B cell (primary cell): ENCODE measurements around the gene TGFBI. TPM values are rescaled to one million over a fixed set of nuclear protein-coding genes. Genes with fewer than 3 reads are reported as not detected.

ENCODE experiments used
- ATAC-seq: fragments of 200-7000 bp; cut with Tn5 transposase; one replicate; pipeline ENCODE4 v1.10.0; 2021; ENCODE audit warnings: low read depth, mild to moderate bottlenecking, moderate number of reproducible peaks, moderate library complexity
- CTCF ChIA-PET: fragments of 350-600 bp; sonication (Branson Sonifier 250); formaldehyde crosslinking; loops from one replicate; lab custom pipeline; 2021; ENCODE audit warnings: antibody characterized with exemption, inconsistent platforms; lab: Charles Lee
- POLR2A ChIA-PET: fragments of 350-600 bp; sonication (Branson Sonifier 250); formaldehyde crosslinking; loops from one replicate; lab custom pipeline; 2021; ENCODE audit warnings: antibody characterized with exemption; lab: Charles Lee
- DNase-seq: peaks from one replicate; pipeline ENCODE4 v3.0.0; 2013
- H2AFZ ChIP-seq: 2 replicates; pipeline ENCODE4 v1.6.1; 2012; ENCODE audit warnings: mild to moderate bottlenecking, low read depth, low read length; ENCODE audit not compliant: insufficient read depth, poor library complexity, severe bottlenecking
- H3K27ac ChIP-seq, 2 donors: 1 replicate in 1 of 2; 2 replicates in 1 of 2; pipeline ENCODE4 v1.5.1; 2012 to 2013; ENCODE audit warnings: low read length in 2 of 2, mild to moderate bottlenecking in 2 of 2, moderate library complexity in 1 of 2
- H3K27me3 ChIP-seq, 4 experiments: fragments of 200-600 bp in 1 of 4; sonication (generic) in 1 of 4; replicated peaks in 1 of 4; 1 replicate in 2 of 4; 2 replicates in 2 of 4; pipeline versions ENCODE4 v1.6.1 to v1.7.0; 2013 to 2016; ENCODE audit warnings: low read length in 3 of 4, mild to moderate bottlenecking in 2 of 4, mixed read lengths in 1 of 4, moderate library complexity in 1 of 4; ENCODE audit not compliant: insufficient read depth in 4 of 4, control insufficient read depth in 3 of 4; ENCODE audit errors: control extremely low read depth in 1 of 4
- H3K36me3 ChIP-seq, 2 experiments: replicated peaks in 1 of 2; 1 replicate in 1 of 2; 2 replicates in 1 of 2; pipeline versions ENCODE4 v1.6.1 to v1.7.1; 2013; ENCODE audit warnings: low read length in 1 of 2; ENCODE audit not compliant: insufficient read depth in 2 of 2, control insufficient read depth in 1 of 2; ENCODE audit errors: control extremely low read depth in 1 of 2, extremely low read depth in 1 of 2
- H3K4me1 ChIP-seq, 2 donors: fragments of 200-600 bp in 1 of 2; sonication (generic) in 1 of 2; 1 replicate in 1 of 2; 2 replicates in 1 of 2; pipeline versions ENCODE4 v1.5.1 to v1.6.1; 2013 to 2017; ENCODE audit warnings: low read length in 2 of 2; ENCODE audit not compliant: control insufficient read depth in 2 of 2, insufficient read depth in 2 of 2
- H3K4me2 ChIP-seq: replicated peaks from 2 replicates; pipeline ENCODE3; 2012; ENCODE audit warnings: mild to moderate bottlenecking, low read depth, low read length; ENCODE audit not compliant: poor library complexity, severe bottlenecking
- H3K4me3 ChIP-seq, 5 experiments: fragments of 200-600 bp in 1 of 5; sonication (generic) in 1 of 5; 1 replicate in 3 of 5; 2 replicates in 2 of 5; pipeline versions ENCODE4 v1.5.1 to v1.7.0; 2011 to 2016; ENCODE audit warnings: low read length in 4 of 5, mild to moderate bottlenecking in 4 of 5, low read depth in 2 of 5, control low read depth in 1 of 5, moderate library complexity in 1 of 5; ENCODE audit not compliant: insufficient read depth in 1 of 5; ENCODE audit errors: control extremely low read depth in 1 of 5, extremely low read depth in 1 of 5
- H3K79me2 ChIP-seq: fragments of 200-600 bp; sonication (generic); one replicate; pipeline ENCODE4 v1.6.0; 2016; ENCODE audit warnings: low read length; ENCODE audit not compliant: control insufficient read depth, insufficient read depth
- H3K9ac ChIP-seq: fragments of 200-600 bp; sonication (generic); 2 replicates; pipeline ENCODE4 v1.6.1; 2017; ENCODE audit warnings: mild to moderate bottlenecking, low read length, moderate library complexity
- H3K9me3 ChIP-seq, 3 donors: one replicate each; pipeline versions ENCODE4 v1.6.1 to v1.7.1; 2013; ENCODE audit warnings: low read length in 2 of 3; ENCODE audit not compliant: control insufficient read depth in 2 of 3, insufficient read depth in 1 of 3; ENCODE audit errors: control extremely low read depth in 1 of 3
- H4K20me1 ChIP-seq: 2 replicates; pipeline ENCODE4 v1.6.0; 2012; ENCODE audit warnings: mild to moderate bottlenecking, low read length; ENCODE audit not compliant: insufficient read depth, control insufficient read depth, poor library complexity, severe bottlenecking
- H3K27ac Mint-ChIP-seq: one replicate; pipeline ENCODE4 v1.8.0; 2021; ENCODE audit warnings: mixed read lengths
- H3K27me3 Mint-ChIP-seq: one replicate; pipeline ENCODE4 v1.8.0; 2021; ENCODE audit warnings: mixed read lengths
- H3K4me1 Mint-ChIP-seq: one replicate; pipeline ENCODE4 v1.8.0; 2021; ENCODE audit warnings: mixed read lengths
- H3K4me3 Mint-ChIP-seq: one replicate; pipeline ENCODE4 v1.8.0; 2021; ENCODE audit warnings: mixed read lengths
- H3K9me3 Mint-ChIP-seq: one replicate; pipeline ENCODE4 v1.8.0; 2022; ENCODE audit warnings: mixed read lengths; ENCODE audit not compliant: insufficient read depth
- EZH2 ChIP-seq: IDR thresholded peaks from 2 replicates; pipeline ENCODE4 v1.6.1; 2012; ENCODE audit warnings: borderline replicate concordance, low read depth, mild to moderate bottlenecking, moderate library complexity, low read length; ENCODE audit not compliant: insufficient read depth, poor library complexity, severe bottlenecking
- WGBS: methylation state at CpG from one replicate; pipeline ENCODE4 v1.1.5; 2013; ENCODE audit warnings: missing lambda C conversion rate; ENCODE audit not compliant: insufficient coverage; 5-methylcytosine and 5-hydroxymethylcytosine counted together
- intact Hi-C: fragments of 100-400 bp; cut with micrococcal nuclease; formaldehyde crosslinking; loops from one replicate; pipeline ENCODE4 v1.10.0; 2022
- polyA plus RNA-seq: library from polyadenylated mRNA; depleted of rRNA; stranded (reverse); fragments of >200 nt; gene quantifications from 2 replicates; pipeline ENCODE4 v1.2.3, GENCODE V29; 2012
- total RNA-seq, 2 donors: library from RNA; stranded (reverse); fragments of 120-200 nt in 1 of 2; gene quantifications; 1 replicate in 1 of 2; 2 replicates in 1 of 2; pipeline versions ENCODE4 v1.2.3 to v1.2.4, GENCODE V29; 2013 to 2022
- TF ChIP-seq, protein P1 (sequence below): fragments of 200-600 bp; IDR thresholded peaks from one replicate; pipeline ENCODE4 v1.8.0; 2022; ENCODE audit warnings: antibody characterized with exemption, mild to moderate bottlenecking

The TGFBI gene
- total and polyA plus RNA-seq, 2 donors (not counting 1 experiment from before 2014, with no cell fraction given), result 3.7 to 4.5 TPM

DNA sequence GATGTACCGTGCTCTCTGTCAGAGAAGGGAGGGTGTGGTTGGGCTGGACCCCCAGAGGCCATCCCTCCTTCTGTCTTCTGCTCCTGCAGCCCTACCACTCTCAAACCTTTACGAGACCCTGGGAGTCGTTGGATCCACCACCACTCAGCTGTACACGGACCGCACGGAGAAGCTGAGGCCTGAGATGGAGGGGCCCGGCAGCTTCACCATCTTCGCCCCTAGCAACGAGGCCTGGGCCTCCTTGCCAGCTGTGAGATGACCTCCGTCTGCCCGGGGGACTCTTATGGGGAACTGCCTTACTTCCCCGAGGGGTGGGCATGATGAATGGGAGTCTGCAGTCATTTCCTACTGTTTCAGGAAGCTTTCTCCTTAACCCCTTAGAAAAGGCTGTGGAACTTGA is 17.5 kb downstream of the TGFBI start:
- TF ChIP-seq EZH2, result no peak
- TF ChIP-seq, protein P1, sequence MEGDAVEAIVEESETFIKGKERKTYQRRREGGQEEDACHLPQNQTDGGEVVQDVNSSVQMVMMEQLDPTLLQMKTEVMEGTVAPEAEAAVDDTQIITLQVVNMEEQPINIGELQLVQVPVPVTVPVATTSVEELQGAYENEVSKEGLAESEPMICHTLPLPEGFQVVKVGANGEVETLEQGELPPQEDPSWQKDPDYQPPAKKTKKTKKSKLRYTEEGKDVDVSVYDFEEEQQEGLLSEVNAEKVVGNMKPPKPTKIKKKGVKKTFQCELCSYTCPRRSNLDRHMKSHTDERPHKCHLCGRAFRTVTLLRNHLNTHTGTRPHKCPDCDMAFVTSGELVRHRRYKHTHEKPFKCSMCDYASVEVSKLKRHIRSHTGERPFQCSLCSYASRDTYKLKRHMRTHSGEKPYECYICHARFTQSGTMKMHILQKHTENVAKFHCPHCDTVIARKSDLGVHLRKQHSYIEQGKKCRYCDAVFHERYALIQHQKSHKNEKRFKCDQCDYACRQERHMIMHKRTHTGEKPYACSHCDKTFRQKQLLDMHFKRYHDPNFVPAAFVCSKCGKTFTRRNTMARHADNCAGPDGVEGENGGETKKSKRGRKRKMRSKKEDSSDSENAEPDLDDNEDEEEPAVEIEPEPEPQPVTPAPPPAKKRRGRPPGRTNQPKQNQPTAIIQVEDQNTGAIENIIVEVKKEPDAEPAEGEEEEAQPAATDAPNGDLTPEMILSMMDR, result no peak
- CTCF ChIA-PET, result no interaction called here
- H3K9me3 Mint-ChIP-seq, result no peaks in the 10 kb centered on the region
- H3K36me3 ChIP-seq, result no peaks in the 10 kb centered on the region
- no peak overlapping the region for H3K4me3 ChIP-seq
- POLR2A ChIA-PET, result no interaction called here
- no peak overlapping the region for H2AFZ ChIP-seq
- no peak overlapping the region for H3K4me3 Mint-ChIP-seq
- 87% methylated on average over 9 of the region's 12 CpGs for WGBS
- H3K9ac ChIP-seq, result no peak overlapping the region
- H3K27me3 ChIP-seq, result no peaks in the 10 kb centered on the region
- no peaks in the 10 kb centered on the region for H3K4me1 Mint-ChIP-seq
- no peaks in the 10 kb centered on the region for H4K20me1 ChIP-seq
- H3K27ac ChIP-seq, result no peak overlapping the region
- ATAC-seq, result no peak
- no peak for DNase-seq
- no peaks in the 10 kb centered on the region for H3K4me1 ChIP-seq
- no peak overlapping the region for H3K4me2 ChIP-seq
- H3K27ac Mint-ChIP-seq, result no peak overlapping the region
- H3K79me2 ChIP-seq, result no peaks in the 10 kb centered on the region
- intact Hi-C loops, result no loop called here
- H3K27me3 Mint-ChIP-seq, result peaks cover 3% of the 10 kb centered on the region
- H3K9me3 ChIP-seq, result no peaks in the 10 kb centered on the region

DNA sequence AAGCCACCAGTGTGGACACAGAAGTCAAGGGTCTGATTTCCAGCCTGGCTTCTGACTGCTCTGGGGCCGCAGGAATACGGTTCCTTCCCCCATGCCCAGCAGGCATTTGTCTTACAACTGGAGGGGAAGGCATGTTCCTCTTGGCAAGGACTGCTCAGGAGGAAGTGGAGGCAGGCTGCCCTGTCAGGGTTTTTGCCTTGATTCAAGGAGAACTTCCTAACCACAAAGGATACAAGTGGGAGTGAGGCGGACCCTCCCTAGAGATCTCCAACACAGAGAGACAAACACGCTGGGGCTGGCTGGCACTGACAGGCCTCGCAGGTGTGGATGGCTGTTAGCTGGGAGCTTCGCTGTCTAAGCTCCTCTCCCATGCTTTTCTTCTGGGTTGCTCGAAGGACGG is 19.1 kb downstream of the TGFBI start:
- Histone ChIP-seq H3K9ac (no peak overlapping the region), H3K4me2 (no peak overlapping the region), H4K20me1 (no peaks in the 10 kb centered on the region), H3K36me3 (no peaks in the 10 kb centered on the region), H3K4me3 (no peak overlapping the region), H3K27me3 (no peaks in the 10 kb centered on the region), H3K4me1 (no peaks in the 10 kb centered on the region), H3K79me2 (no peaks in the 10 kb centered on the region), H2AFZ (no peak overlapping the region), H3K9me3 (no peaks in the 10 kb centered on the region), H3K27ac (no peak overlapping the region)
- no peaks in the 10 kb centered on the region for H3K4me1 Mint-ChIP-seq
- ChIA-PET CTCF (no interaction called here), POLR2A (no interaction called here)
- intact Hi-C loops, result no loop called here
- no peak for DNase-seq
- no peaks in the 10 kb centered on the region for H3K9me3 Mint-ChIP-seq
- ATAC-seq, result no peak
- peaks cover 3% of the 10 kb centered on the region for H3K27me3 Mint-ChIP-seq
- 37% methylated on average over 4 of the region's 8 CpGs for WGBS
- H3K27ac Mint-ChIP-seq, result no peak overlapping the region
- H3K4me3 Mint-ChIP-seq, result no peak overlapping the region
- TF ChIP-seq EZH2, result no peak
- TF ChIP-seq, protein P1, result no peak
